ENCODE results near the gene MIEF1. TPM values are rescaled to one million over a fixed set of nuclear protein-coding genes. Genes with fewer than 3 reads are reported as not detected.

MIEF1 gene
- total RNA-seq, 2 donors from 2014 or later, result 24.0 to 38.6 TPM

DNA sequence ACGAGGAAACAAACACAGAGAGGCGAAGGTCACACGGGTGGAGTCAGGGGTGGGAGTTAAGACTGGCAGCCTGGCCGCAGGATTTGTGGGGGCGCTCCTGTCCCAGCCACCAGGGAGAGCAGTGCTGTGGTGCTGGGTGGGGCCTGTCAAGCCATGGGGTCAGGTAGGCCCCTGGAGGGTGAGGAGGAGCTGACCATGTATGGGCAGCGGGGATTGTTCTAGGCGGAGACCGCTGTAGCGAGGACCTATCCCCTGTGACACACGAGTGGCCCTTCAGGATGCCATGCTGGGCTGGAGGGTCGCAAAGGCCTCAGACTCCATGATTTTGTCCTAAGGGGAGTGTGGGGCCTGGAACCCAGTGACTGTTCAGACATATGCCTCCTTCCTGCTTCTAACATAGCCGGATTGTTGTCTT, 32.0 kb downstream of the MIEF1 start:
- intact Hi-C loops (cut with DNase I), result loop anchor here (5.0 to 10.0 kb wide), 2 partner anchors 508 to 811 kb away; partner anchors contain the start of gene ADSL
- H3K4me1 ChIP-seq (replicated peaks), result peaks cover 22% of the 10 kb centered on the region
- peak overlapping the region in 1 of 2 donors; percentile 6 for H3K27ac ChIP-seq
- TF ChIP-seq POLR2AphosphoS5 (IDR thresholded peaks at IDR 0.05) (no peak), POLR2A (IDR thresholded peaks at IDR 0.05) (no peak)
- TF ChIP-seq, protein P1, sequence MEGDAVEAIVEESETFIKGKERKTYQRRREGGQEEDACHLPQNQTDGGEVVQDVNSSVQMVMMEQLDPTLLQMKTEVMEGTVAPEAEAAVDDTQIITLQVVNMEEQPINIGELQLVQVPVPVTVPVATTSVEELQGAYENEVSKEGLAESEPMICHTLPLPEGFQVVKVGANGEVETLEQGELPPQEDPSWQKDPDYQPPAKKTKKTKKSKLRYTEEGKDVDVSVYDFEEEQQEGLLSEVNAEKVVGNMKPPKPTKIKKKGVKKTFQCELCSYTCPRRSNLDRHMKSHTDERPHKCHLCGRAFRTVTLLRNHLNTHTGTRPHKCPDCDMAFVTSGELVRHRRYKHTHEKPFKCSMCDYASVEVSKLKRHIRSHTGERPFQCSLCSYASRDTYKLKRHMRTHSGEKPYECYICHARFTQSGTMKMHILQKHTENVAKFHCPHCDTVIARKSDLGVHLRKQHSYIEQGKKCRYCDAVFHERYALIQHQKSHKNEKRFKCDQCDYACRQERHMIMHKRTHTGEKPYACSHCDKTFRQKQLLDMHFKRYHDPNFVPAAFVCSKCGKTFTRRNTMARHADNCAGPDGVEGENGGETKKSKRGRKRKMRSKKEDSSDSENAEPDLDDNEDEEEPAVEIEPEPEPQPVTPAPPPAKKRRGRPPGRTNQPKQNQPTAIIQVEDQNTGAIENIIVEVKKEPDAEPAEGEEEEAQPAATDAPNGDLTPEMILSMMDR (IDR thresholded peaks at IDR 0.05), result no peak
- H3K4me3 ChIP-seq, result no peak overlapping the region
- peaks cover 0 to 5% of the 10 kb centered on the region in 2 donors for H3K36me3 ChIP-seq
- no peaks in the 10 kb centered on the region for H3K9me3 ChIP-seq
- no peak for DNase-seq (ENCODE audit: low spot score)
- WGBS, result 86% methylated on average over 12 of the region's 12 CpGs
- no peaks in the 10 kb centered on the region for H3K27me3 ChIP-seq (replicated peaks; ENCODE audit: insufficient read depth)

DNA sequence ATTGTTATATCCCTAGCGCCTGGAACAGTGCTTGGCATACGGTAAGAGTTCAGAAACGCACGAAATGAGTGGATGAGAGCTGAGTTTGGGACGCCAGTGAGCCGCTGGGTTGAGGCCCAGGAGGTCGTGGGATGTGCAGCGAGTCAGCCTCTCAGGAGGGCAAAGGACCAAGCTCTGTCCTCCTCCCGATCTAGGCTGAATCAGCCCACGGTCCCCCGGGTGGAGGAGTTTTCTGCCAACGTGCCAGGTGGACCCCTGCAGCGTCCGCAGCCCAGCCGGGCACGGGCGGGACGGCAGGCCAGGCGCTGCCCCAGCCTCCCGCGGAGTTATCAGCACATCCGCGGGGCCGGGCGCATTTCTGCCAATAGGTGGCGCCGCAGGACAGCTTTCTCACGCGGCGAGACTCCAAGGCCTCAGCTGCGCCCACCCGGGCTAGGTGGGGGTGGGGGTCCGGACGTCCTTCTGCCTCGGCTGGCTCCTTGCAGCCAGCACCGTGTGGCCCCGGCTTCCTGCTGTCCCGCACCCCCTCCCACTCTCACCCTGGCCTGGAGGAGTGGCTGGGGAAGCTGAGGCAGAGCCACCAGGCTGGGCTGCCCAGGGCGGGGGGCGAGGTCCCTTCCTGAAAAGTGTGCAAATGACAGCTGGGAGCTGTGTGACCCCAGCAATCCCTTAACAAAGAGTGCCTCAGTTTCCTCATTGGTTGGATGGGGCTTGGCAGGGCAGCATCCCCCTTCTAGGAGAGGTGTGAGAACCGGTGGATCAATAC, 32.7 kb downstream of the MIEF1 start:
- DNase-seq (ENCODE audit: low spot score), result peak; percentile 80
- Histone ChIP-seq H3K4me3 (no peak overlapping the region), H3K27ac (peak overlapping the region in 1 of 2 donors; percentile 6), H3K36me3 (no peaks in the 10 kb centered on the region), H3K4me1 (replicated peaks) (peaks cover 15% of the 10 kb centered on the region), H3K27me3 (replicated peaks; ENCODE audit: insufficient read depth) (no peaks in the 10 kb centered on the region), H3K9me3 (no peaks in the 10 kb centered on the region)
- intact Hi-C loops (cut with DNase I), result loop anchor here (5.0 to 10.0 kb wide), 3 partner anchors 488 to 810 kb away; partner anchors contain the start of gene ADSL
- TF ChIP-seq POLR2A (IDR thresholded peaks at IDR 0.05) (no peak), POLR2AphosphoS5 (IDR thresholded peaks at IDR 0.05) (peak; percentile 59)
- TF ChIP-seq, protein P1 (IDR thresholded peaks at IDR 0.05), result peak; percentile 83 to 97 (median 94)
- 9% methylated on average over 41 of the region's 41 CpGs for WGBS

DNA sequence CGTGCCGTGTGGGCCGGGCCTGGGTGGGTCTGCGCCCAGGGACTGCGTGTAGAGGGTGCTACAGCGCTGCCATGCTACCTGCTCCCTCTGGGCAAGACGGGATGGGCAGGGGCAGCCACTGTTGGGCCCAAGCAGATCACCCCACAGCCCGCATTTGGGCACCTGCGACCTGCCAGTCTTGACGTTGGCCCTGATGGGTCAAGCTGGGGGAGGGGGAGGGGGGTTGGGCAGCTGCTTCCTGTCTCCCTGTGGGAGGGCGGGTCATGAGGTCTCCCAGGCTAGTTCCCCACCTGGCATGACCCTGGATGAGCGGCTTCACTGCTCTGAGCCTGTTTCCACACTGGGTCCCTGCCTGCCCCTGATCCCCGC, 33.3 kb downstream of the MIEF1 start:
- Histone ChIP-seq H3K27ac (no peak overlapping the region), H3K4me1 (replicated peaks) (peaks cover 10% of the 10 kb centered on the region), H3K36me3 (no peaks in the 10 kb centered on the region), H3K4me3 (no peak overlapping the region), H3K9me3 (no peaks in the 10 kb centered on the region), H3K27me3 (replicated peaks; ENCODE audit: insufficient read depth) (no peaks in the 10 kb centered on the region)
- WGBS, result 51% methylated on average over 9 of the region's 13 CpGs
- no peak for DNase-seq (ENCODE audit: low spot score)
- no peak for TF ChIP-seq POLR2A (IDR thresholded peaks at IDR 0.05)
- TF ChIP-seq POLR2AphosphoS5 (IDR thresholded peaks at IDR 0.05), result no peak
- TF ChIP-seq, protein P1 (IDR thresholded peaks at IDR 0.05), result no peak
- intact Hi-C loops (cut with DNase I), result loop anchor here (5.0 to 10.0 kb wide), 2 partner anchors 487 to 809 kb away; partner anchors contain the start of gene ADSL

DNA sequence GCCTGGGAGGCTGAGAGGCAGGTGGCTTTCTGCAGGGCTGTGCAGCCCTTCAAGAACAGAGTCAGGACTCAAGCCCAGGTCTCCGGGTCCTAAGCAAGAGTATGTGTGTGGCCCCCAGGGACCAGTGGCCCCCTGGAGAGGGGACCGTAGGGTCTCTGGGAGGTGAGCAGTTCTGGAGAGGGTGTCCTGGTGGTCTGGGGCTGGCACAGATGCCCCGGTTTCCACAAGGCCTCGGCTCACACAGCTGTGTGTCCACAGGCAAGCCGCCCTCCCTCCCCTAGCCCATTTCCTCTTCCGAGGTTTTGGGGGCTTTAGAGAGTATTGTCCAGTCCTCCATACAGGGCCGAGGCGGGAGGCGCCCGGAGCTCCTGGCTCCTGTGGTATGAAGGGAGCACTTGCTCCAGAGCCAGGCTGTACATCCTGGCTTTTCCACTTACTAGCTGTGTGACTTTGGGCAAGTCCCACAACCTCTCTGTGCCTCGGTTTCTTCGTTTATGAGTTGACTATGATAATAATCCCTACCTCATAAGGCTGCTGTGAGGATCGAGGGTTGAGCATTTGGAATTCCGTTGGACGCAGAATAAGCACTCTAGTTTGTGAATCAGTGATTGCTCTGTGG, 33.9 kb downstream of the MIEF1 start:
- Histone ChIP-seq H3K36me3 (no peaks in the 10 kb centered on the region), H3K4me1 (replicated peaks) (peaks cover 8% of the 10 kb centered on the region), H3K27me3 (replicated peaks; ENCODE audit: insufficient read depth) (no peaks in the 10 kb centered on the region), H3K9me3 (no peaks in the 10 kb centered on the region), H3K27ac (no peak overlapping the region), H3K4me3 (no peak overlapping the region)
- WGBS, result 92% methylated on average over 15 of the region's 15 CpGs
- intact Hi-C loops (cut with DNase I), result loop anchor here (5.0 to 10.0 kb wide), 2 partner anchors 486 to 809 kb away; partner anchors contain the start of gene ADSL
- TF ChIP-seq POLR2AphosphoS5 (IDR thresholded peaks at IDR 0.05), result no peak
- TF ChIP-seq, protein P1 (IDR thresholded peaks at IDR 0.05), result no peak
- no peak for TF ChIP-seq POLR2A (IDR thresholded peaks at IDR 0.05)
- DNase-seq (ENCODE audit: low spot score), result no peak

Measured in prostate gland (tissue), 2 donors.